Neural crest cell (in vitro differentiated cells): ENCODE measurements around the gene SCUBE3. TPM values are rescaled to one million over a fixed set of nuclear protein-coding genes. Genes with fewer than 3 reads are reported as not detected.

Experiments
- DNase-seq: peaks from one replicate; pipeline ENCODE4 v3.0.0; 2021; ENCODE audit warnings: low read depth, mixed read lengths, low spot score
- H3K27ac Mint-ChIP-seq: one replicate; pipeline ENCODE4 v1.8.0; 2021; ENCODE audit warnings: mild to moderate bottlenecking, mixed read lengths; ENCODE audit not compliant: unreplicated experiment
- H3K27me3 Mint-ChIP-seq: 2 replicates; pipeline ENCODE4 v1.8.0; 2021; ENCODE audit warnings: low read depth, mild to moderate bottlenecking, mixed read lengths
- H3K36me3 Mint-ChIP-seq: 2 replicates; pipeline ENCODE4 v1.8.0; 2021; ENCODE audit warnings: low read depth, mild to moderate bottlenecking, mixed read lengths
- H3K4me1 Mint-ChIP-seq: 2 replicates; pipeline ENCODE4 v1.8.0; 2021; ENCODE audit warnings: mixed read lengths
- H3K4me3 Mint-ChIP-seq: one replicate; pipeline ENCODE4 v1.8.0; 2021; ENCODE audit warnings: mild to moderate bottlenecking, mixed read lengths
- H3K9me3 Mint-ChIP-seq: 2 replicates; pipeline ENCODE4 v1.8.0; 2021; ENCODE audit warnings: mixed read lengths
- total RNA-seq: library from RNA; stranded (reverse); gene quantifications from 2 replicates; pipeline ENCODE4 v1.2.1, GENCODE V29; 2021
- TF ChIP-seq, protein P1 (sequence below): fragments of 200-600 bp; sonication (generic); conservative IDR thresholded peaks from 2 replicates; pipeline ENCODE4 v1.5.0; 2021; ENCODE audit warnings: antibody characterized with exemption, mild to moderate bottlenecking

Gene SCUBE3
- total RNA-seq, 1 donor from 2014 or later, result 22.5 TPM

DNA sequence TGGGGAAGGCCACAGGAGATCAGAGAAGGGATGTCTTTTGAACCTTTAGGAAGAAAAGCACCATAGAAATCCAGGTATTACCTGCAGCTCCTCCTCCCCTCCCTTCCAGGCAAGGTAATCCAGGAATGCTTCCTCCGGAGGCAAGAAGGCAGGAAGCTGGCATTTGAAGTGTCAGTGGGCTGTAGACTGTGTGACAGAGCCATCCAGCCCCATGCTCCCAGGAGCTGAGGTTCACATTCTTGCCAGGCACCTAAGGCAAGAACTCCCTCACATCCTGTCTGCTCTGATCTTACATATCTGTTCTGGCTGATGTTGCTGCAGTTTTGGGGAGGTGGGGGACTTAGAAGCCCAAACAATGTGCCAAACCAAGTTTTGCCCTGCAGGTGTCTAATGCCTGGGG is 27.8 kb upstream of the SCUBE3 start:
- Mint-ChIP-seq H3K27me3 (peaks cover 2% of the 10 kb centered on the region), H3K36me3 (no peaks in the 10 kb centered on the region), H3K4me3 (no peak overlapping the region), H3K27ac (no peak overlapping the region), H3K4me1 (peaks cover 14% of the 10 kb centered on the region), H3K9me3 (peaks cover 6% of the 10 kb centered on the region)
- TF ChIP-seq, protein P1, sequence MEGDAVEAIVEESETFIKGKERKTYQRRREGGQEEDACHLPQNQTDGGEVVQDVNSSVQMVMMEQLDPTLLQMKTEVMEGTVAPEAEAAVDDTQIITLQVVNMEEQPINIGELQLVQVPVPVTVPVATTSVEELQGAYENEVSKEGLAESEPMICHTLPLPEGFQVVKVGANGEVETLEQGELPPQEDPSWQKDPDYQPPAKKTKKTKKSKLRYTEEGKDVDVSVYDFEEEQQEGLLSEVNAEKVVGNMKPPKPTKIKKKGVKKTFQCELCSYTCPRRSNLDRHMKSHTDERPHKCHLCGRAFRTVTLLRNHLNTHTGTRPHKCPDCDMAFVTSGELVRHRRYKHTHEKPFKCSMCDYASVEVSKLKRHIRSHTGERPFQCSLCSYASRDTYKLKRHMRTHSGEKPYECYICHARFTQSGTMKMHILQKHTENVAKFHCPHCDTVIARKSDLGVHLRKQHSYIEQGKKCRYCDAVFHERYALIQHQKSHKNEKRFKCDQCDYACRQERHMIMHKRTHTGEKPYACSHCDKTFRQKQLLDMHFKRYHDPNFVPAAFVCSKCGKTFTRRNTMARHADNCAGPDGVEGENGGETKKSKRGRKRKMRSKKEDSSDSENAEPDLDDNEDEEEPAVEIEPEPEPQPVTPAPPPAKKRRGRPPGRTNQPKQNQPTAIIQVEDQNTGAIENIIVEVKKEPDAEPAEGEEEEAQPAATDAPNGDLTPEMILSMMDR, result no peak
- DNase-seq, result no peak

DNA sequence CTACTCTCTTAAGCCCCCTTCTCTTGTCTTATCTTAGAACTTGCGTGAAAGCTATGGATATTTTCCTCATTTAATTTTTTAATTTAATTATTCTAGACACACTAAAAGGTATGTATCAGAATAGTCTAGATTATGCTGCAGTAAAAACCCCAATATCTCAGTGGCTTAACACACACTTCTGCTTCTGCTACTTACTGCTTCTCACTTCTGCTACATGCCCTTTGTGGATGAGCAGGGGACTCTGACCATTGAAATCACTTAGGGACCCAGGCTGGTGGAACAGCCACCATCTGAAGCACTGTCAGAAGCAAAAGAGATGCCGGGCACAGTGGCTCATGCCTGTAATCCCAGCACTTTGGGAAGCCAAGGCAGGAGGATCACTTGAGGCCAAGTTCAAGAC is 27.2 kb upstream of the SCUBE3 start:
- no peak for DNase-seq
- Mint-ChIP-seq H3K4me3 (no peak overlapping the region), H3K9me3 (peaks cover 6% of the 10 kb centered on the region), H3K36me3 (no peaks in the 10 kb centered on the region), H3K27ac (no peak overlapping the region), H3K4me1 (peaks cover 14% of the 10 kb centered on the region), H3K27me3 (peaks cover 2% of the 10 kb centered on the region)
- TF ChIP-seq, protein P1, result no peak

GRCh38 chr6:35188886-35189285 is 24.9 kb upstream of the SCUBE3 start:
- H3K9me3 Mint-ChIP-seq, result peaks cover 4% of the 10 kb centered on the region
- no peaks in the 10 kb centered on the region for H3K36me3 Mint-ChIP-seq
- no peaks in the 10 kb centered on the region for H3K27me3 Mint-ChIP-seq
- H3K4me3 Mint-ChIP-seq, result no peak overlapping the region
- TF ChIP-seq, protein P1, result no peak
- peaks cover 14% of the 10 kb centered on the region for H3K4me1 Mint-ChIP-seq
- H3K27ac Mint-ChIP-seq, result no peak overlapping the region
- DNase-seq, result no peak

GRCh38 chr6:35190306-35190705 is 23.4 kb upstream of the SCUBE3 start:
- DNase-seq, result no peak
- no peaks in the 10 kb centered on the region for H3K27me3 Mint-ChIP-seq
- peaks cover 10% of the 10 kb centered on the region for H3K4me1 Mint-ChIP-seq
- H3K36me3 Mint-ChIP-seq, result no peaks in the 10 kb centered on the region
- no peak overlapping the region for H3K27ac Mint-ChIP-seq
- TF ChIP-seq, protein P1, result no peak
- no peak overlapping the region for H3K4me3 Mint-ChIP-seq
- H3K9me3 Mint-ChIP-seq, result peaks cover 4% of the 10 kb centered on the region

DNA sequence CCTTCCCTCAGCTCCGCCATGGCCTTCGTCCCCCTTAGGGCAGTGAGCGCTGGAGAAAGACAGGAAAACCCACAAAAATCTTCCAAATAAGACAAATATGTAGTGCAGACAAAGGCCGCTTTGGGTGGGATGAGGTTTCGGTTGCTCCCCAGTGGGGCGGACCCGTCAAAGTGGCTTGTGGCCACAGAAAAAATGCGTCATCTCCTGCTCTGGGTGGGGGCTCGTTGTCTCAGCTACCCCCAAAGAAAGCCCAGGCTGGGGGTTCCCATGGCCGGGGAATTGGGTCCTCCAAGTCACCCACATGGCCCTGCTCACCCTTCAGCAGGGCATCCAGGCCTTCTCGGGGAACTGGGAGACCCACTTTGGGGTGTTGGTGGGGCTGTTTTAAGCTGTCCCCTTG is 21.9 kb upstream of the SCUBE3 start:
- H3K27me3 Mint-ChIP-seq, result no peaks in the 10 kb centered on the region
- DNase-seq, result no peak
- H3K36me3 Mint-ChIP-seq, result no peaks in the 10 kb centered on the region
- TF ChIP-seq, protein P1, result no peak
- H3K4me3 Mint-ChIP-seq, result no peak overlapping the region
- no peak overlapping the region for H3K27ac Mint-ChIP-seq
- H3K9me3 Mint-ChIP-seq, result peaks cover 4% of the 10 kb centered on the region
- peaks cover 10% of the 10 kb centered on the region for H3K4me1 Mint-ChIP-seq
